GM12873 (cell line): ENCODE data around the gene SLC2A6.

Source experiments
- TF ChIP-seq, protein P1 (sequence below): IDR thresholded peaks from 2 replicates; pipeline ENCODE4 v1.5.1; 2012; ENCODE audit warnings: low read depth, mild to moderate bottlenecking, moderate library complexity, low read length, control low read depth; ENCODE audit not compliant: insufficient read depth; ENCODE audit errors: missing control alignments

Gene SLC2A6

DNA sequence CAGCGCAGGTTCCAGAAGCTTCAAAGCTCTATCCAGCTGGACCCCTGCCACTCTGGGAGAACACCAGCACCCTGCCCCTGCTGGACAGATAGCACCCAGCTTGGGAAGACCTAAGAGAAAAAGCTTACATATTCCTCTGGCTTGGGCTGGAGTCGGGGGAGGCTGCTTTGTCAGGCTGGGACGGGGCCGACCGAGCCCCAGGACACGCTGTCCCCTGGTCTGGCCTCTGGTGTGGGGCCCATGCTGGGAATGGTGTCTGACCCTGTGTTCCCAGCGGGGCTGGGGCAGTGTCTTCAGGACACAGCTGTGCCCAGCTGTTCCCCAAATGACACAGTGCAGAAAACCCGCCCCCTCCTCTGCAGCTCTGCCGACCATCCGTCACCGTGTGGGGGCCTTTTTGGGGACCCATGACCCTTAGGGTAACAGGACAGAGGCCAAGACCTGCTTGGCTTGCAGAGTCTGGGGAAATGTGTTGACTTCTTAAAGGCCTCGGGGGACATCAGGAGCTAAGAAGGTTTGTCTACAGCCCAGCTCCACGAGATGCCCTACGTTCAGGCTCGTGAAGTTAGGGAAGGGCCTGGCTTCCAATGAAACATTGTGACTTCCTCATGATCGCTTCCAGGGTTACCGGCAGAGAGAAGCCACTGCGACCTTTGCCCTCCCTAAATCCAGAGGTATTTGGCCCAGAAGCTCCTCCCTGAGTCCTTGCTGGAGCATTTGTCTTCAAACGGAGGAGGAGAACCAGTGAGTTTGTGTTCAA, 20.4 kb upstream of the SLC2A6 start:
- TF ChIP-seq, protein P1, sequence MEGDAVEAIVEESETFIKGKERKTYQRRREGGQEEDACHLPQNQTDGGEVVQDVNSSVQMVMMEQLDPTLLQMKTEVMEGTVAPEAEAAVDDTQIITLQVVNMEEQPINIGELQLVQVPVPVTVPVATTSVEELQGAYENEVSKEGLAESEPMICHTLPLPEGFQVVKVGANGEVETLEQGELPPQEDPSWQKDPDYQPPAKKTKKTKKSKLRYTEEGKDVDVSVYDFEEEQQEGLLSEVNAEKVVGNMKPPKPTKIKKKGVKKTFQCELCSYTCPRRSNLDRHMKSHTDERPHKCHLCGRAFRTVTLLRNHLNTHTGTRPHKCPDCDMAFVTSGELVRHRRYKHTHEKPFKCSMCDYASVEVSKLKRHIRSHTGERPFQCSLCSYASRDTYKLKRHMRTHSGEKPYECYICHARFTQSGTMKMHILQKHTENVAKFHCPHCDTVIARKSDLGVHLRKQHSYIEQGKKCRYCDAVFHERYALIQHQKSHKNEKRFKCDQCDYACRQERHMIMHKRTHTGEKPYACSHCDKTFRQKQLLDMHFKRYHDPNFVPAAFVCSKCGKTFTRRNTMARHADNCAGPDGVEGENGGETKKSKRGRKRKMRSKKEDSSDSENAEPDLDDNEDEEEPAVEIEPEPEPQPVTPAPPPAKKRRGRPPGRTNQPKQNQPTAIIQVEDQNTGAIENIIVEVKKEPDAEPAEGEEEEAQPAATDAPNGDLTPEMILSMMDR = no peak

DNA sequence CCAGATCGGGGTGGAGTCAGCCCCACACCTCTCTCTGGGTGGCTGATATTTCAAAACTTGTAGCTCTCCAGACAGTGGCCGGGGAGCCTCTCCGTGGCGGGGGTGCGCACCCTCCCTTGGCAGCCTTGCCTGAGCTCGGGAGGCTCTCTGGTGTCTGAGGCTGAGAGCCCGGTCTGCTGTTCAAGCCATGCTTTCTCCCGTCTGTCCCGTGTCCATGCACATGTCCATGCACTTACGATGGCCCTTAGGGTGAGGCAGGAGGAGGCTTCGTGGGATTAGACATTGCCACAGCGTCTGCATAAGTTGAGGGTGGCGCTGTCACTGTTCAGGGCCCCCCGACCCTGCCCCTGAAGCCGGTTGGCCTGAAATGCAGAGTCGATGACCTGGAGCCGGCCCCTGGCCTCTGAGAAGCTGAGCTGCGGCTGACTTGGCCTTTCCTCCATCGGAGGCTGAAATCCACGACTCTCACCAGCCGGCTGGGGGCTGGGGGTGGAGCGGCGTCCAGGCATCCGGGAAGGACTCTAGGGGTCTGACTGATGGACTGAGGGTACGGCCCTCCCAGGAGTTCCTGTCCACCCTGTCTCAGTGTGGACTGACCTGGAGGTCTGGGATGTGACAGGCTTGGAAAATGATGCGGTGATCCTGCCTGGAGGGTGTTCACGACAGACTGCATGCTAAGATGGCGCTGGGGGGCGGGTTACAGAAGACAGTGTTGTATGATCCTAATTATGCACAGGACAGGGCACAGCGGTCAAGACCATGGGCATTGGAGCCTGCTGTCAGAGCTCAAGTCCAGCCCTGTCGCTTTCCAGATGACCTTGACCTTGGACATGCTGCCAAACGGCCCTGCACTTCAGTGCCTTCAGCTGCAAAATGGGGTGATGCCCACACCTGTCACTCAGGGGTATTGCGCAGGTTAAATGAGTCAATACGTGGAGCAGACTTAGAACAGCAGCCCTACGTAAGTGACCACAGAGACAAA, 18.3 kb upstream of the SLC2A6 start:
- TF ChIP-seq, protein P1 = no peak

DNA sequence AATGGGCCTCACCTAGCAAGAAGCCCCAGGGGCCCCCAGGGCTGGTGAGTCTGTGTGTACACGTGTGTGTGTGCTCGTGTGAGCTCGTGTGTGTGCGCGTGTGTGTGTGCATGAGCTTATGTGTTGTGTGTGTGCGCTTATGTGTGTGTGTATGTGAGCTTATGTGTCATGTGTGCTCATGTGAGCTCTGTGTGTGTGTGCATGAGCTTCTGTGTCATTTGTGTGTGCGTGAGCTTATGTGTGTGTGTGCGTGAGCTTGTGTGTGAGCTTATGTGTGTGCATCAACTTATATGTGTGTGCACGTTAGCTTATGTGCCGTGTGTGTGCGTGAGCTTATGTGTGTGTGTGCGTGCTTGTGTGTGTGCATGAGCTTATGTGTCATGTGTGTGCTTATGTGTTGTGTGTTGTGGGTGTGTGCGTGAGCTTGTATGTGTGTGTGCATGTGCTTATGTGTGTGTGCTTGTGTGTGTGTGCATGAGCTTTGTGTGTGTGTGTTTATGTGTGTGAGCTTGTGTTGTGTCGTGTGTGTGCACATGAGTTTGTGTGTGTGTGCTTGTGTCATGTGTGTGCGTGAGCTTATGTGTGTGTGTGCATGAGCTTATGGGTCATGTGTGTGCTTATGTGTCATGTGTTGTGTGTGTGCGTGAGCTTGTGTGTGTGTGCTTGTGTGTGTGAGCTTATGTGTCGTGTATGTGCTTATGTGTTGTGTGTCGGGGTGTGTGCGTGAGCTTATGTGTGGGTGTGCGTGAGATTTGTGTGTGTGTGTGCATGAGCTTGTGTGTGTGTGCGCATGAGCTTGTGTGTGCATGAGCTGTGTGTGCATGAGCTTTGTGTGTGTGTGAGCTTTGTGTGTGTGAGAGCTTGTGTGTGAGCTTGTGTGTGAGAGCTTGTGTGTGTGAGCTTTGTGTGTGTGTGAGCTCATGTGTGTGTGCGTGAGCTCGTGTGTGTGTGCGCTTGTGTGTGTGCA, 16.7 kb upstream of the SLC2A6 start:
- TF ChIP-seq, protein P1 = no peak

DNA sequence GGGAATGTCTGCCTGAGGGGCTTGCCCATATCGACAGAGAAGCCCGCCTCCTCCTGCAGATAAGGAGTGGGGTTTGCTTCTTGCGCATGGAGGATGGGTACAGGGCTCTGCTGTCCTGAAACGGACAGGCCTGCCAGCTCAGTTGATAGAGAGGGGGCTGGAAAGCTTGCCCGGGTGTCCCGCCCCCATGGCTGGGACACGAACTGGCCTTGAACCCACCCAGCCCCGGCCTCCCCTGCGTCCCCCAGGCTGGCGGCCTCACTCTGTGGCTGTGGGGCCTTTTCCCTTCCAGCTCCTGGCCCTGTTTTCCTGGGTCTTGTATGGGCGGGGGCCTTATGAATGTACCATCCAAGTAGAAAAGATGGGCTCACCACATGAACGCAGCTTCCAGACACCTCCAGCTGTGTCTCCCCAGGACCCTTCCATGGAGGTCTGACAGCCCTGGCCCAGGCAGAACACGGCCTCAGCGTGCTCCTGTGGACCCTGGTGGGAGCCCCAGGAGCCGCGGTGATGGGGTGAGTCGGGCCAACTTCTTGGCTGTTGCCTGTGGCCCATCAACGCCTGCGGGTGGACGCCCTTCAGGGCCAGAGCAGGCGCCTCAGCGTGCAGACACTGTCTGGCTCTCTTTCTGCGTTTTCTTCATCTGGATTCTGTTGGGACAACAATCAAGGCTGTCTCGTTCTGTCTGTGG, 15.9 kb upstream of the SLC2A6 start:
- TF ChIP-seq, protein P1 = no peak

DNA sequence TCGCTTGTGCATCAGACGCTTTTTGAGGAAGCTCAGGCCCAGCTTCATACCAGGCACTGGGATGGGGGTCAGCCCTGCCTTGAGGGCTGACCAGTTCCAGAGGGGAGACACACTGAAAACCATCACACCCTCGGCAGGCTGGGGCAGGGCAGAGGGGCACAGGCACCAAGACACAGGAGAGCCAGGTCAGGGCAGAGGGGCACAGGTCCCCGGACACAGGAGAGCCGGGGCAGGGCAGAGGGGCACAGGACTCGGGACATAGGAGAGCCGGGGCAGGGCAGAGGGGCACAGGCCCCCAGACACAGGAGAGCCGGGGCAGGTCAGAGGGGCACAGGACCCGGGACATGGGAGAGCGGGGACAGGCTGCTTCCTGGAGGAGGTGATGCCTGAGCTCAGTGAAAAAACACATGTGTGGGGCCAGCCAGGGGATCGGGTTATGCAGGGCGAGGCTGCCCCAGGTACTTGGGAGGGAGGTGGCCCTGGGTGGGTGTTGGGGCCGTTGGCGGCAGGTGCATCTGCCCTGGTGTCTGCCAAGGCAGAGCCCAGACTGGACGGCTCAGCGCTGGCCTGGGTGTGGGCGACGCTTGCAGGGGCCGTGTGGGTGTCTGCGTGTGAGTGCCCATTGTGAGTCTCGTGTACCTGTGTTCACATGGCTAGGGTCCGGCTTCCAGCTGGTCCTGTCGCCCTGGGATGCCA, 15.1 kb upstream of the SLC2A6 start:
- TF ChIP-seq, protein P1 = no peak

DNA sequence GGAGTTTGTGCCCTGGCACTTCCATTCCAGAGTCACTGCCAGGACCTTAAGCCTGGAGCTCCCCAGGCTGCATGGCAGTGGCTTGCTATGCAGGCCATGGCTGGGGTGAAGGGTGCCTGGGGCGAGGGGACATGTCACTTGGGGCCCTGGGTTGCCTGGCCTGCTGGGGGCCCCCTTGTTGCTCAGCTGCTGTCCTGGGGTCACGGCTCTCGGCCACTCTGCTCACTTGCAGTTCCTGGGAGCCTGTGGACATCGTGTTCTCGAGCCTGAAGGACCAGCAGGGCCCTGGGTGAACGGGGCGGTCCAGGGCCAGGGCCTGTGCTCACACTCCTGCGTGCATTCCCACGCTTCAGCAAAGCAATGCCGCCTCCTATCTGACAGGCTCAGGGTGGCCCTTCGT, 14.5 kb upstream of the SLC2A6 start:
- TF ChIP-seq, protein P1 = no peak
